Measurements from ENCODE around the gene ABCD2.

ABCD2 gene

DNA sequence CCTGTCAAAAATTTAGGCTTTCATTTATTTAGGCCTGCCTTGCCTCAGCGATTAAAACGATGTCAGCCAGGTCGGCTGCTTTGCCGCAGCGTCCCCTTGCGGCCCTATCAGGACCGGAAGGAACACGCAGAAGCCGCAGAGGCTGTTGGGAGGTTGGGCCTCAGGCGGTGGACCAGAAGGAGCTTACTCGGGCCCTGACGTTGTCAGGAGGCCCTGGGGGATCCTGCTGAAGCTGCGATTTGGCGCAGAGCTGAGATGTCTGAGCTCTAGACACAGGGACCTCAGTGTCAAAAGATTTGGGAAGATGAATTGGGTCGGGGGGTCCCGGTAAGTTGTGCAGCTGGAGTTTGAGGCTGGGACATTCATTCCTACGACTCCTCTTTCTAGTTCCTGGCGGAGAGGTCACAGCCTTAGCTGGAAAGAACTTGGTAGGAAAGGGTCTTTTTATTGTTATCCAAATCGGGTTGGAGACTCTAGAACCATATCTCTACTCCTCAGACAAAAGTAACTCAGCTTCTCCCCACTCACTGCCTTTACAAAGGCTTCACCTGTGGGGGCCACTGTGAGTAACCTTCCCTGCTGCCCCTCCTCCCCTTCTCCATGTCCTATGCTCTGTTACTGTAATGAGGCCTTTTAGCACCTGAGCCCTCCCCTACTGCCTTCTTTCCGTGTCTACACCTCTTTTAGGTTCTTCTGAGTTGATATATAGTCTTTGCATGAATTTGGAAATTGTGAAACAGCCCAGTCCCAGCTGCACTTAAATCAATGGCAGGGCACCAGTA, 6.6 kb upstream of the ABCD2 start:
- TF ChIP-seq TAF1 (IDR thresholded peaks at IDR 0.05; ENCODE audit: borderline replicate concordance, insufficient read depth, low read length) (no peak), POLR2AphosphoS5 (IDR thresholded peaks at IDR 0.05; ENCODE audit: low read depth, low read length) (no peak), SIN3A (IDR thresholded peaks at IDR 0.05; ENCODE audit: borderline replicate concordance, insufficient read depth, low read length) (no peak), FOXP2 (optimal IDR thresholded peaks at IDR 0.05; ENCODE audit: borderline replicate concordance, extremely low read depth, extremely low read length, insufficient read depth) (no peak)
- TF ChIP-seq, protein P1, sequence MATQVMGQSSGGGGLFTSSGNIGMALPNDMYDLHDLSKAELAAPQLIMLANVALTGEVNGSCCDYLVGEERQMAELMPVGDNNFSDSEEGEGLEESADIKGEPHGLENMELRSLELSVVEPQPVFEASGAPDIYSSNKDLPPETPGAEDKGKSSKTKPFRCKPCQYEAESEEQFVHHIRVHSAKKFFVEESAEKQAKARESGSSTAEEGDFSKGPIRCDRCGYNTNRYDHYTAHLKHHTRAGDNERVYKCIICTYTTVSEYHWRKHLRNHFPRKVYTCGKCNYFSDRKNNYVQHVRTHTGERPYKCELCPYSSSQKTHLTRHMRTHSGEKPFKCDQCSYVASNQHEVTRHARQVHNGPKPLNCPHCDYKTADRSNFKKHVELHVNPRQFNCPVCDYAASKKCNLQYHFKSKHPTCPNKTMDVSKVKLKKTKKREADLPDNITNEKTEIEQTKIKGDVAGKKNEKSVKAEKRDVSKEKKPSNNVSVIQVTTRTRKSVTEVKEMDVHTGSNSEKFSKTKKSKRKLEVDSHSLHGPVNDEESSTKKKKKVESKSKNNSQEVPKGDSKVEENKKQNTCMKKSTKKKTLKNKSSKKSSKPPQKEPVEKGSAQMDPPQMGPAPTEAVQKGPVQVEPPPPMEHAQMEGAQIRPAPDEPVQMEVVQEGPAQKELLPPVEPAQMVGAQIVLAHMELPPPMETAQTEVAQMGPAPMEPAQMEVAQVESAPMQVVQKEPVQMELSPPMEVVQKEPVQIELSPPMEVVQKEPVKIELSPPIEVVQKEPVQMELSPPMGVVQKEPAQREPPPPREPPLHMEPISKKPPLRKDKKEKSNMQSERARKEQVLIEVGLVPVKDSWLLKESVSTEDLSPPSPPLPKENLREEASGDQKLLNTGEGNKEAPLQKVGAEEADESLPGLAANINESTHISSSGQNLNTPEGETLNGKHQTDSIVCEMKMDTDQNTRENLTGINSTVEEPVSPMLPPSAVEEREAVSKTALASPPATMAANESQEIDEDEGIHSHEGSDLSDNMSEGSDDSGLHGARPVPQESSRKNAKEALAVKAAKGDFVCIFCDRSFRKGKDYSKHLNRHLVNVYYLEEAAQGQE (IDR thresholded peaks at IDR 0.05; ENCODE audit: insufficient read depth in 1 of 2, low read depth in 2 of 2, low read length in 2 of 2), result no peak

DNA sequence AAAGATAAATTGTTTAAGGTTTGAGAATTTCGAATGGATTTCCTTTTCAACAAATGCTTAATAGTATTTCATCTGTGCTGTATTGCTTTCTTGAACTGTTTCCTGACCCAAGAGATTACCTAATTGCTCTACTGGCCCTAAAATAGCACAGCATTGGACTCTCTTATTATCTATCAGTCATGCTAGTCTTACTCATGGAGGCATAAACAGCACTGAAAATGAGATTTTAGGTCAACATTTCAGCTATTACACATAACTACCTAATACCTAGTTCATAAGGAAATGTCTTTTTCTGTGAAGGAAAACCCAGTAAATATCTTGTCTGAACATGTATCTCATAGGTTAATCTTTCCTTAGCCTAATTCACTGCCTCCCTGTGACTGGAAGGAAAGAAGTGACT, 4.3 kb upstream of the ABCD2 start:
- TF ChIP-seq FOXP2 (optimal IDR thresholded peaks at IDR 0.05; ENCODE audit: borderline replicate concordance, extremely low read depth, extremely low read length, insufficient read depth), result no peak
- TF ChIP-seq POLR2AphosphoS5 (IDR thresholded peaks at IDR 0.05; ENCODE audit: low read depth, low read length), result no peak
- TF ChIP-seq SIN3A (IDR thresholded peaks at IDR 0.05; ENCODE audit: borderline replicate concordance, insufficient read depth, low read length), result no peak
- TF ChIP-seq, protein P1 (IDR thresholded peaks at IDR 0.05; ENCODE audit: insufficient read depth in 1 of 2, low read depth in 2 of 2, low read length in 2 of 2), result no peak
- TF ChIP-seq TAF1 (IDR thresholded peaks at IDR 0.05; ENCODE audit: borderline replicate concordance, insufficient read depth, low read length), result no peak

DNA sequence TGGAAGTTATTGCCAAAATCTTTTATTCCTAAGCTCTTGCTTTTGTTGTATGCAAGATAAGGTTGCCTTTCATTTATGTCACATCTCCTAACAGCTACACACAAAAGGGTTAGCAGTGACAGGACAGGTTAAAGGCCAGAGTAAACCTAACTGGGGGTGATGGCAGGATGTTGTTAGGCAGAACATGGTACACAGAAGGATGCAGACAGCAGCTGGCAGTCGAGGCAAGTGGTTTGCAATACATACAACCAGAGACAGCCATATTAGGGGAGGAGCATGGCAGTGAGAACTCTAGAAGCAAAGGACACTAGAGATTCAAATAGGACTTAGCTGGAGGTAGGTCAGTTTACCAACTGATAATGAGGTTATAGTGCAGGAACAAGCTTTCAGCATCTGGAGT, 2.7 kb upstream of the ABCD2 start:
- TF ChIP-seq, protein P1 (IDR thresholded peaks at IDR 0.05; ENCODE audit: insufficient read depth in 1 of 2, low read depth in 2 of 2, low read length in 2 of 2), result no peak
- TF ChIP-seq FOXP2 (optimal IDR thresholded peaks at IDR 0.05; ENCODE audit: borderline replicate concordance, extremely low read depth, extremely low read length, insufficient read depth), result no peak
- TF ChIP-seq TAF1 (IDR thresholded peaks at IDR 0.05; ENCODE audit: borderline replicate concordance, insufficient read depth, low read length), result no peak
- TF ChIP-seq SIN3A (IDR thresholded peaks at IDR 0.05; ENCODE audit: borderline replicate concordance, insufficient read depth, low read length), result no peak
- TF ChIP-seq POLR2AphosphoS5 (IDR thresholded peaks at IDR 0.05; ENCODE audit: low read depth, low read length), result no peak

DNA sequence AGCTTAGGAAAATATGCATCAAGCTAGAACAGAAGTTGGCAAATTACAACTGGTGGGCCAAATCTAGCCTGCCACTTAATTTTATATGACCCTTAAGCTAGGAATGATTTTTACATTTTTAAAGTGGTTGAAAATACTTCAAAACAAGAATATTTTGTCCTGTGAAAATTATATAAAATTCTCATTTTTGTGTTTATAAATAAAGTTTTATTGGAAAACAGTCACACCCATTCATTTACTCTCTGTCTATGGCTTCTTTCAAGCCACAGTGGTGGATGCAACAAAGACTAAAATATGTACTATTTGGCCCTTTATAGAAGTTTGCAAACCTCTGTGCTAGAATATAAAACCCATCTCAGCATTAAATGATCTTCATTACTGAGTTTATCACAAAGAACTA, 2.1 kb upstream of the ABCD2 start:
- no peak for TF ChIP-seq SIN3A (IDR thresholded peaks at IDR 0.05; ENCODE audit: borderline replicate concordance, insufficient read depth, low read length)
- TF ChIP-seq TAF1 (IDR thresholded peaks at IDR 0.05; ENCODE audit: borderline replicate concordance, insufficient read depth, low read length), result no peak
- TF ChIP-seq FOXP2 (optimal IDR thresholded peaks at IDR 0.05; ENCODE audit: borderline replicate concordance, extremely low read depth, extremely low read length, insufficient read depth), result no peak
- TF ChIP-seq, protein P1 (IDR thresholded peaks at IDR 0.05; ENCODE audit: insufficient read depth in 1 of 2, low read depth in 2 of 2, low read length in 2 of 2), result no peak
- no peak for TF ChIP-seq POLR2AphosphoS5 (IDR thresholded peaks at IDR 0.05; ENCODE audit: low read depth, low read length)

Data from PFSK-1 (cell line).